ENCODE results near the gene BRME1.

DNA sequence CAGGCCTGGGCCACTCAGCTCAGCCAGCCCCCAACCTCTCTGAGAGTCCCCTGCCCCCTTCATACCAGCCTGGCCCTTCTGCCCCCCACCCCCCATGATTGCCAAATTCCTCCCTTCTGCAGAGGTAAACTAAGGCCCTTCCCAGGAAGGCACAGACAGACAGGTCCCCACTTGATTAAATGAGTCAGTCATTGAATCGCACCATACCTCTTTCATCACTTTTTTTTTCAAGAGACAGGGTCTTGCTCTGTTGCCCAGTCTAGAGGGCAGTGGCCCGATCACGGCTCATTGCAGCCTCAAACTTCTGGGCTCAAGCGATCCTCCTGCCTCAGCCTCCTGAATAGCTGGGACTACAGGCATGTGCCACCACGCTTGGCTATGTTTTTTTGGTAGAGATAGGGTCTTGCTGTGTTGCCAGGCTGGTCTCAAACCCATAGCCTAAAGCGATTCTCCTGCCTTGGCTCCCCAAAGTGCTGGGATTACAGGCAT lies 26.3 kb upstream of the BRME1 start:
- TF ChIP-seq, protein P1, sequence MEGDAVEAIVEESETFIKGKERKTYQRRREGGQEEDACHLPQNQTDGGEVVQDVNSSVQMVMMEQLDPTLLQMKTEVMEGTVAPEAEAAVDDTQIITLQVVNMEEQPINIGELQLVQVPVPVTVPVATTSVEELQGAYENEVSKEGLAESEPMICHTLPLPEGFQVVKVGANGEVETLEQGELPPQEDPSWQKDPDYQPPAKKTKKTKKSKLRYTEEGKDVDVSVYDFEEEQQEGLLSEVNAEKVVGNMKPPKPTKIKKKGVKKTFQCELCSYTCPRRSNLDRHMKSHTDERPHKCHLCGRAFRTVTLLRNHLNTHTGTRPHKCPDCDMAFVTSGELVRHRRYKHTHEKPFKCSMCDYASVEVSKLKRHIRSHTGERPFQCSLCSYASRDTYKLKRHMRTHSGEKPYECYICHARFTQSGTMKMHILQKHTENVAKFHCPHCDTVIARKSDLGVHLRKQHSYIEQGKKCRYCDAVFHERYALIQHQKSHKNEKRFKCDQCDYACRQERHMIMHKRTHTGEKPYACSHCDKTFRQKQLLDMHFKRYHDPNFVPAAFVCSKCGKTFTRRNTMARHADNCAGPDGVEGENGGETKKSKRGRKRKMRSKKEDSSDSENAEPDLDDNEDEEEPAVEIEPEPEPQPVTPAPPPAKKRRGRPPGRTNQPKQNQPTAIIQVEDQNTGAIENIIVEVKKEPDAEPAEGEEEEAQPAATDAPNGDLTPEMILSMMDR (conservative IDR thresholded peaks at IDR 0.05; ENCODE audit: low read length): no peak
- TF ChIP-seq EZH2phosphoT487 (IDR thresholded peaks at IDR 0.05; ENCODE audit: borderline replicate concordance): no peak

Data from Loucy (cell line).